K562 (cell line): ENCODE results near the gene ITGA1. TPM values are rescaled to one million over a fixed set of nuclear protein-coding genes. Genes with fewer than 3 reads are reported as not detected.

ENCODE experiments used
- ATAC-seq: fragments of 200-7000 bp; cut with Tn5 transposase; 3 replicates; pipeline ENCODE4 v1.9.1; 2020; ENCODE audit warnings: moderate library complexity
- BruUV-seq: library from RNA; stranded (reverse); fragments of 400-500 nt; replicated peaks from 2 replicates; lab custom pipeline; 2021; lab: Mats Ljungman, UMichigan
- CTCF ChIA-PET: fragments of 300-600 bp; formaldehyde crosslinking; extraction: SDS; loops from one replicate; lab custom pipeline; 2021; ENCODE audit warnings: low intra/inter-chr PET ratio; lab: Yijun Ruan, JAX
- POLR2A ChIA-PET: fragments of 300-600, 350-650 bp; sonication (Branson Sonifier 250); formaldehyde crosslinking; extraction: SDS; loops from one replicate; lab custom pipeline; 2021; ENCODE audit warnings: antibody characterized with exemption, inconsistent platforms; lab: Yijun Ruan, JAX
- DNase-seq, 4 experiments: peaks; one replicate each; pipeline versions ENCODE4 v3.0.0 to v3.0.0-alpha.2; 2011 to 2018; ENCODE audit warnings: low spot score in 3 of 4, mixed read lengths in 3 of 4; ENCODE audit errors: extremely low read depth in 1 of 4
- FAIRE-seq: peaks from 2 replicates; lab custom pipeline; 2011; peaks lifted over from hg19 to GRCh38; lab: Jason Lieb, UNC
- H2AFZ ChIP-seq: 2 replicates; pipeline ENCODE4 v1.6.0; 2011; ENCODE audit warnings: low read depth, low read length, control low read depth, inconsistent platforms
- H3K27ac ChIP-seq: fragments of 200-600 bp; 3 replicates; pipeline ENCODE4 v1.8.0; 2011; ENCODE audit warnings: low read depth, mild to moderate bottlenecking, control low read depth, inconsistent platforms, low read length, moderate library complexity, mixed read lengths; ENCODE audit errors: extremely low read depth
- H3K27me3 ChIP-seq, 2 experiments: fragments of 300-600 bp in 1 of 2; 2 replicates in 1 of 2; 3 replicates in 1 of 2; pipeline versions ENCODE4 v1.6.0 to v1.8.0; 2011; ENCODE audit warnings: inconsistent platforms in 2 of 2, low read length in 2 of 2, mild to moderate bottlenecking in 1 of 2, mixed read lengths in 1 of 2, moderate library complexity in 1 of 2; ENCODE audit not compliant: control insufficient read depth in 2 of 2, insufficient read depth in 2 of 2
- H3K36me3 ChIP-seq: fragments of 300-600 bp; 3 replicates; pipeline ENCODE4 v1.8.0; 2011; ENCODE audit warnings: mild to moderate bottlenecking, low read length, inconsistent platforms; ENCODE audit not compliant: control insufficient read depth, insufficient read depth
- H3K4me1 ChIP-seq, 2 experiments: fragments of 200-600 bp in 1 of 2; replicated peaks in 1 of 2; 2 replicates in 1 of 2; 3 replicates in 1 of 2; pipeline versions ENCODE4 v1.5.1 to v1.8.0; 2011; ENCODE audit warnings: inconsistent platforms in 2 of 2, low read length in 2 of 2, mild to moderate bottlenecking in 1 of 2, mixed read lengths in 1 of 2, moderate library complexity in 1 of 2; ENCODE audit not compliant: control insufficient read depth in 2 of 2, insufficient read depth in 2 of 2
- H3K4me2 ChIP-seq: 2 replicates; pipeline ENCODE4 v1.6.1; 2011; ENCODE audit warnings: low read length, control low read depth, inconsistent platforms, mixed read lengths; ENCODE audit not compliant: insufficient read depth
- H3K4me3 ChIP-seq: fragments of 200-600 bp; sonication (generic), shearing (Covaris generic); 2 replicates; pipeline ENCODE4 v1.5.1; 2016; ENCODE audit warnings: control low read depth, inconsistent platforms
- H3K79me2 ChIP-seq: fragments of 200-600 bp; 3 replicates; pipeline ENCODE4 v1.8.0; 2011; ENCODE audit warnings: low read length, inconsistent platforms; ENCODE audit not compliant: control insufficient read depth, insufficient read depth
- H3K9ac ChIP-seq, 2 experiments: 2 replicates each; pipeline versions ENCODE4 v1.6.0 to v1.6.1; 2011; ENCODE audit warnings: low read depth in 2 of 2, low read length in 2 of 2, control low read depth in 1 of 2, inconsistent platforms in 1 of 2, mild to moderate bottlenecking in 1 of 2, mixed read lengths in 1 of 2; ENCODE audit not compliant: insufficient read depth in 1 of 2
- H3K9me1 ChIP-seq: one replicate; pipeline ENCODE4 v1.6.0; 2011; ENCODE audit warnings: inconsistent platforms, mild to moderate bottlenecking, low read length, moderate library complexity; ENCODE audit not compliant: control insufficient read depth, insufficient read depth
- H3K9me3 ChIP-seq: replicated peaks from 2 replicates; pipeline ENCODE4 v1.5.1; 2011; ENCODE audit warnings: low read depth, low read length, inconsistent platforms; ENCODE audit not compliant: control insufficient read depth, insufficient read depth
- H4K20me1 ChIP-seq: replicated peaks from 2 replicates; pipeline ENCODE4 v1.6.1; 2011; ENCODE audit warnings: low read length, inconsistent platforms, mixed read lengths; ENCODE audit not compliant: control insufficient read depth, insufficient read depth
- FOXA1 ChIP-seq: fragments of 450-650 bp; IDR thresholded peaks from 2 replicates; pipeline ENCODE4 v1.6.1; 2016; ENCODE audit warnings: mild to moderate bottlenecking, borderline replicate concordance
- HCFC1 ChIP-seq: IDR thresholded peaks from 2 replicates; pipeline ENCODE4 v1.6.1; 2012; ENCODE audit warnings: low read depth, low read length, improper control_type of control experiment
- HOXB6 ChIP-seq: fragments of 250-450 bp; sonication (Bioruptor Pico); IDR thresholded peaks from 2 replicates; pipeline ENCODE4 v1.5.1; 2022; ENCODE audit warnings: mild to moderate bottlenecking, borderline replicate concordance
- SETDB1 ChIP-seq: IDR thresholded peaks from one replicate; pipeline ENCODE4 v1.6.1; 2012; ENCODE audit warnings: low read length, control low read depth, inconsistent platforms
- TCF7 ChIP-seq: sonication (generic); IDR thresholded peaks from 2 replicates; pipeline ENCODE4 v1.6.1; 2016; ENCODE audit warnings: antibody characterized with exemption, borderline replicate concordance
- ZBTB8A ChIP-seq: fragments of 450-650 bp; IDR thresholded peaks from 2 replicates; pipeline ENCODE4 v1.6.1; 2018; ENCODE audit warnings: mild to moderate bottlenecking, moderate library complexity; ENCODE audit not compliant: partially characterized antibody
- ZNF12 ChIP-seq: sonication (generic); formaldehyde crosslinking; IDR thresholded peaks from 2 replicates; pipeline ENCODE4 v1.4.0; 2020; ENCODE audit warnings: mild to moderate bottlenecking, missing genetic modification reagents
- ZNF165 ChIP-seq: fragments of 250-450 bp; sonication (Bioruptor Pico); IDR thresholded peaks from 2 replicates; pipeline ENCODE4 v1.4.0; 2020; ENCODE audit warnings: borderline replicate concordance
- ZNF174 ChIP-seq: fragments of 250-450 bp; sonication (Bioruptor Pico); IDR thresholded peaks from 2 replicates; pipeline ENCODE4 v1.4.0; 2020; ENCODE audit warnings: mild to moderate bottlenecking
- ZNF507 ChIP-seq: conservative IDR thresholded peaks from 2 replicates; pipeline ENCODE4 v1.6.1; 2017; ENCODE audit warnings: missing genetic modification characterization, missing compliant biosample characterization
- ZNF766 ChIP-seq: fragments of 200-800 bp; sonication (Bioruptor generic); conservative IDR thresholded peaks from 2 replicates; pipeline ENCODE4 v1.6.1; 2016; ENCODE audit warnings: missing genetic modification characterization, missing compliant biosample characterization
- WGBS: fragments of 100-300 bp; shearing (Covaris generic); methylation state at CpG from one replicate; pipeline ENCODE4 v1.1.6; 2016; ENCODE audit warnings: low coverage, mixed read lengths; ENCODE audit not compliant: insufficient coverage; ENCODE audit errors: missing lambda C conversion rate; 5-methylcytosine and 5-hydroxymethylcytosine counted together
- in situ Hi-C: fragments of 300-500 bp; cut with MboI; formaldehyde crosslinking; loops from 4 replicates; pipeline ENCODE4 v1.15.0; 2018; ENCODE audit warnings: inconsistent platforms, mixed read lengths
- intact Hi-C: fragments of 100-400 bp; cut with micrococcal nuclease; formaldehyde crosslinking; loops from 2 replicates; pipeline ENCODE4 v1.14.2; 2022
- polyA plus RNA-seq, 8 experiments: library from polyadenylated mRNA; depleted of rRNA in 4 of 8; stranded (reverse) in 5 of 8; unstranded in 3 of 8; fragments of >200 nt; fragmentation: Nextera tagmentation in 2 of 8; fragmentation: Illumina TruSeq in 1 of 8; extraction: Ambion mirVana in 2 of 8; extraction: Trizol in 1 of 8; gene quantifications; 2 replicates each; pipeline versions ENCODE4 v1.2.1 to v1.2.3, GENCODE V29; 2011 to 2014; ENCODE audit warnings: inconsistent platforms in 1 of 8, missing spikeins in 1 of 8
- total RNA-seq, 7 experiments: library from RNA; depleted of rRNA in 6 of 7; stranded (reverse); fragments of >200 nt in 6 of 7; fragmentation: Illumina TruSeq in 2 of 7; extraction: Trizol in 2 of 7; gene quantifications; 2 replicates each; pipeline versions ENCODE4 v1.2.1 to v1.2.3, GENCODE V29; 2011 to 2021; ENCODE audit warnings: low replicate concordance in 1 of 7
- TF ChIP-seq, protein P1 (sequence below): fragments of 250-450 bp; sonication (Bioruptor Pico); IDR thresholded peaks from 2 replicates; pipeline ENCODE4 v1.9.0; 2021; ENCODE audit warnings: mild to moderate bottlenecking, inconsistent platforms
- TF ChIP-seq, protein P2 (sequence below): sonication (generic); formaldehyde crosslinking; IDR thresholded peaks from 2 replicates; pipeline ENCODE4 v1.8.0; 2022; ENCODE audit warnings: mild to moderate bottlenecking, missing genetic modification reagents

Gene ITGA1
- total and polyA plus RNA-seq, 9 of the 15 experiments (the other 6 are each of a cell fraction or from before 2014, with no cell fraction given), result 0.04 to 0.22 TPM; not detected in 7

DNA sequence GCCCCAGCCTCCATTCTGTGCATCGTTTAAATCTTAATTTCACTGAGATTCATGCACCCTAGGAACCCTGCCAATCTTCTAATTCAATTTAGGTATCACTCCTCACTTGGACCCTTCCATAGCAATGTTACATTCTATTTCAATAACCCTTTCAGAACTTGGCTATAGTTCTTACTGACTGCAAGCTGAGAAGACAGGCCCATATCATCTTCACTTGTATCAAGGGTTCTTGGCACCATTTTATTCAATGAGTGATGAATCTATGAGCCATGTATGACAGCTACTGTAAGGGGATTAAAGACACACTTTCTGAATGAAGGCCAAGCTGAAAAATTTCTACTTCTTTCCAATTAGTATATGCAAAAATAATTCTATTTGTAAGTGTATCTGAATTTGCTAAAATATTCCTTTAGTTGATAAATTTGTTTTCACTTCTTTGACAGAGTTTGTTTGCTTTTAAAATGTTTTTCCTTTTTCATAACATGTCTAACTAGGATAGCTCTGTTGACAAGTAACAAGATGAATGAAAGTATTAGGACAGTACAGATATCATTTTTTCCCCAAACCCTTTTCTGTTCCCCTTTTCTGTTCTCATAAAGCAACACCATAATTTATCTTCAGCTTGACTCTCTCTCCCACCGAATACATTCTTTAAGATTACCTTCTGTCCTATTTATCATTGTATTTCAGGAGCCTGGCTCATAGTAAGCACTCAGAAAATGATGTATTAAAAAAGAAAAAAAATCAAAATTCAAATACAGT, 211.0 kb downstream of the ITGA1 start:
- no peak for ATAC-seq
- FAIRE-seq, result no peak
- H3K9me1 ChIP-seq, result no peaks in the 10 kb centered on the region
- 0% methylated on average over 2 of the region's 2 CpGs for WGBS
- POLR2A ChIA-PET, result interaction anchor here (0.6 kb wide), 1 partner anchor 483 kb away, joined by 3 read pairs; no protein-coding TSS in a partner anchor
- no peak for DNase-seq
- intact Hi-C loops, result no loop called here
- no peaks in the 10 kb centered on the region for H4K20me1 ChIP-seq
- TF ChIP-seq ZNF766 (CRISPR knock-in tag) (no peak), ZNF174 (CRISPR knock-in tag) (no peak), ZNF165 (no peak), ZBTB8A (no peak), HCFC1 (no peak), FOXA1 (no peak), HOXB6 (CRISPR knock-in tag) (no peak), ZNF12 (no peak), TCF7 (no peak), SETDB1 (no peak), ZNF507 (tag) (no peak)
- TF ChIP-seq, protein P1, sequence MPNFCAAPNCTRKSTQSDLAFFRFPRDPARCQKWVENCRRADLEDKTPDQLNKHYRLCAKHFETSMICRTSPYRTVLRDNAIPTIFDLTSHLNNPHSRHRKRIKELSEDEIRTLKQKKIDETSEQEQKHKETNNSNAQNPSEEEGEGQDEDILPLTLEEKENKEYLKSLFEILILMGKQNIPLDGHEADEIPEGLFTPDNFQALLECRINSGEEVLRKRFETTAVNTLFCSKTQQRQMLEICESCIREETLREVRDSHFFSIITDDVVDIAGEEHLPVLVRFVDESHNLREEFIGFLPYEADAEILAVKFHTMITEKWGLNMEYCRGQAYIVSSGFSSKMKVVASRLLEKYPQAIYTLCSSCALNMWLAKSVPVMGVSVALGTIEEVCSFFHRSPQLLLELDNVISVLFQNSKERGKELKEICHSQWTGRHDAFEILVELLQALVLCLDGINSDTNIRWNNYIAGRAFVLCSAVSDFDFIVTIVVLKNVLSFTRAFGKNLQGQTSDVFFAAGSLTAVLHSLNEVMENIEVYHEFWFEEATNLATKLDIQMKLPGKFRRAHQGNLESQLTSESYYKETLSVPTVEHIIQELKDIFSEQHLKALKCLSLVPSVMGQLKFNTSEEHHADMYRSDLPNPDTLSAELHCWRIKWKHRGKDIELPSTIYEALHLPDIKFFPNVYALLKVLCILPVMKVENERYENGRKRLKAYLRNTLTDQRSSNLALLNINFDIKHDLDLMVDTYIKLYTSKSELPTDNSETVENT (CRISPR knock-in tag), result no peak
- TF ChIP-seq, protein P2, sequence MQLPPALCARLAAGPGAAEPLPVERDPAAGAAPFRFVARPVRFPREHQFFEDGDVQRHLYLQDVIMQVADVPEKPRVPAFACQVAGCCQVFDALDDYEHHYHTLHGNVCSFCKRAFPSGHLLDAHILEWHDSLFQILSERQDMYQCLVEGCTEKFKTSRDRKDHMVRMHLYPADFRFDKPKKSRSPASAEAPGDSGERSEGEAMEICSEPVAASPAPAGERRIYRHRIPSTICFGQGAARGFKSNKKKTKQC (CRISPR knock-in tag), result no peak
- no peak overlapping the region for H3K27ac ChIP-seq
- no peak overlapping the region for H2AFZ ChIP-seq
- no TSS peak for BruUV-seq
- no peaks in the 10 kb centered on the region for H3K4me1 ChIP-seq
- in situ Hi-C loops, result no loop called here
- H3K4me3 ChIP-seq, result no peak overlapping the region
- H3K79me2 ChIP-seq, result no peaks in the 10 kb centered on the region
- CTCF ChIA-PET, result no interaction called here
- no peak overlapping the region for H3K9ac ChIP-seq
- H3K36me3 ChIP-seq, result no peaks in the 10 kb centered on the region
- H3K9me3 ChIP-seq, result no peaks in the 10 kb centered on the region
- no peaks in the 10 kb centered on the region for H3K27me3 ChIP-seq
- no peak overlapping the region for H3K4me2 ChIP-seq
